Astrocyte (in vitro differentiated cells and primary cell): ENCODE measurements around the gene CLIC6. TPM values are rescaled to one million over a fixed set of nuclear protein-coding genes. Genes with fewer than 3 reads are reported as not detected.
A peak's percentile ranks its signal among the peaks of the same experiment; 100 is the strongest.

Experiments used
- DNase-seq: peaks from one replicate; pipeline ENCODE4 v3.0.0-alpha.2; 2010; ENCODE audit warnings: low read depth
- FAIRE-seq: peaks from 2 replicates; lab custom pipeline; 2011; peaks lifted over from hg19 to GRCh38; lab: Jason Lieb, UNC
- H2AFZ ChIP-seq: 2 replicates; pipeline ENCODE4 v1.6.0; 2012; ENCODE audit warnings: low read depth, low read length, inconsistent platforms
- H3K27ac ChIP-seq: 2 replicates; pipeline ENCODE4 v1.5.1; 2011; ENCODE audit warnings: low read depth, low read length, inconsistent platforms
- H3K27me3 ChIP-seq: 2 replicates; pipeline ENCODE4 v1.6.0; 2011; ENCODE audit warnings: low read length, inconsistent platforms; ENCODE audit not compliant: insufficient read depth
- H3K36me3 ChIP-seq: 2 replicates; pipeline ENCODE4 v1.5.1; 2011; ENCODE audit warnings: low read length, inconsistent platforms; ENCODE audit not compliant: insufficient read depth
- H3K4me1 ChIP-seq: 2 replicates; pipeline ENCODE4 v1.5.1; 2011; ENCODE audit warnings: low read length, inconsistent platforms; ENCODE audit not compliant: insufficient read depth
- H3K4me2 ChIP-seq: 2 replicates; pipeline ENCODE4 v1.6.0; 2012; ENCODE audit warnings: low read length, inconsistent platforms
- H3K4me3 ChIP-seq: 2 replicates; pipeline ENCODE4 v1.5.1; 2011; ENCODE audit warnings: low read depth, mild to moderate bottlenecking, low read length, inconsistent platforms; ENCODE audit not compliant: insufficient read depth
- H3K79me2 ChIP-seq: 2 replicates; pipeline ENCODE4 v1.6.0; 2012; ENCODE audit warnings: mild to moderate bottlenecking, low read length, inconsistent platforms; ENCODE audit not compliant: insufficient read depth
- H3K9ac ChIP-seq: 2 replicates; pipeline ENCODE4 v1.6.0; 2012; ENCODE audit warnings: mild to moderate bottlenecking, low read length, inconsistent platforms
- H3K9me3 ChIP-seq: 2 replicates; pipeline ENCODE4 v1.5.1; 2012; ENCODE audit warnings: low read depth, mild to moderate bottlenecking, low read length, inconsistent platforms; ENCODE audit not compliant: insufficient read depth
- H4K20me1 ChIP-seq: 2 replicates; pipeline ENCODE4 v1.6.0; 2012; ENCODE audit warnings: low read length, inconsistent platforms; ENCODE audit not compliant: insufficient read depth
- H3K27ac Mint-ChIP-seq: one replicate; pipeline ENCODE4 v1.8.0; 2021; ENCODE audit warnings: mild to moderate bottlenecking, mixed read lengths; ENCODE audit not compliant: unreplicated experiment
- H3K27me3 Mint-ChIP-seq: one replicate; pipeline ENCODE4 v1.8.0; 2021; ENCODE audit warnings: low read depth, mixed read lengths; ENCODE audit not compliant: unreplicated experiment
- H3K36me3 Mint-ChIP-seq: one replicate; pipeline ENCODE4 v1.8.0; 2021; ENCODE audit warnings: low read depth, mixed read lengths; ENCODE audit not compliant: unreplicated experiment
- H3K4me1 Mint-ChIP-seq: one replicate; pipeline ENCODE4 v1.8.0; 2021; ENCODE audit warnings: low read depth, mixed read lengths; ENCODE audit not compliant: unreplicated experiment
- H3K4me3 Mint-ChIP-seq: one replicate; pipeline ENCODE4 v1.8.0; 2021; ENCODE audit warnings: mild to moderate bottlenecking, moderate library complexity, mixed read lengths; ENCODE audit not compliant: unreplicated experiment
- H3K9me3 Mint-ChIP-seq: one replicate; pipeline ENCODE4 v1.8.0; 2021; ENCODE audit warnings: mild to moderate bottlenecking, mixed read lengths; ENCODE audit not compliant: unreplicated experiment
- EZH2 ChIP-seq: IDR thresholded peaks from 2 replicates; pipeline ENCODE4 v1.6.1; 2012; ENCODE audit warnings: mild to moderate bottlenecking, low read length, inconsistent platforms; ENCODE audit not compliant: insufficient read depth
- total RNA-seq: library from RNA; stranded (reverse); gene quantifications from 2 replicates; pipeline ENCODE4 v1.2.1, GENCODE V29; 2021
- TF ChIP-seq, protein P1 (sequence below): IDR thresholded peaks from 2 replicates; pipeline ENCODE4 v1.5.1; 2011; ENCODE audit warnings: low read depth, mild to moderate bottlenecking, inconsistent platforms, low read length, moderate library complexity; ENCODE audit not compliant: insufficient read depth

Gene CLIC6
- total RNA-seq, 1 donor from 2014 or later = 0.30 TPM

DNA sequence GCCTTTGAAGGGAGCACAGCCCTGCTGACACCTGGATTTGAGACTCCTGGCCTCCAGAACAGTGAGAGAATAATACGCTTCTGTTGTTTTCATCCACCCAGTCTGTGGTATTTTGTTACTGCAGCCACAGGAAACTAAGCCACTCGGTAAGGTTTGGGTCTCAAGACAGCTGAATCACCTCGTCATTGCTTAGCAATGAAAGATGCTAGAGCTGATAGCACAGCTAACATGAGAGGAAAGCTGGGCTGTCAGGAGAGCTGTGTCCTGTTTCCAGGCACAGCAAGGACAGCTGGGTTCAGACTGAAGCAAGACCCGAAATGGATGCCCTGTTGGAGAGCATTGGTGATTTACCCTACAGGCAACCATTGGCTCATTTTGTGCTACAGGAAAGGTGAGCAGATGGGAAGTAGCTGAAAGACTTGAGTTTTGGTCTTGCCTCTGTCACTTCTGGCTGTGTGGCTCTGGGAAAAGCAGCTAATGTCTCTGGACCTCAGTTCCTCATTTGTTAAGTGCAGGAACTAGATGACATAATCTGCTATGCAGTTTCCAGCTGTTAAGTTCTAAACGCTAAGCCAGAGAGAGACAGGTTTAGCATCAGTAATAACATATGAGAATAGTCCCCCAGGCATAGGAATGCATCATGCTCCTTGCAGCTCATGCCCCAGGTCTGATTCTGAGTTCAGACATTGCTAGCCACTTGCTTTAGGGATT lies 58.0 kb downstream of the CLIC6 start:
- Histone ChIP-seq H3K9me3 (no peaks in the 10 kb centered on the region), H3K36me3 (no peaks in the 10 kb centered on the region), H2AFZ (no peak overlapping the region), H3K4me1 (no peaks in the 10 kb centered on the region), H3K79me2 (no peaks in the 10 kb centered on the region), H3K4me2 (no peak overlapping the region), H3K9ac (no peak overlapping the region), H3K27ac (no peak overlapping the region), H3K27me3 (peaks cover 23% of the 10 kb centered on the region), H4K20me1 (no peaks in the 10 kb centered on the region), H3K4me3 (no peak overlapping the region)
- Mint-ChIP-seq H3K27me3 (peaks cover 15% of the 10 kb centered on the region), H3K36me3 (no peaks in the 10 kb centered on the region), H3K9me3 (no peaks in the 10 kb centered on the region), H3K4me1 (peaks cover 4% of the 10 kb centered on the region), H3K4me3 (no peak overlapping the region), H3K27ac (no peak overlapping the region)
- DNase-seq (peak; percentile 55), FAIRE-seq (no peak)
- TF ChIP-seq, protein P1, sequence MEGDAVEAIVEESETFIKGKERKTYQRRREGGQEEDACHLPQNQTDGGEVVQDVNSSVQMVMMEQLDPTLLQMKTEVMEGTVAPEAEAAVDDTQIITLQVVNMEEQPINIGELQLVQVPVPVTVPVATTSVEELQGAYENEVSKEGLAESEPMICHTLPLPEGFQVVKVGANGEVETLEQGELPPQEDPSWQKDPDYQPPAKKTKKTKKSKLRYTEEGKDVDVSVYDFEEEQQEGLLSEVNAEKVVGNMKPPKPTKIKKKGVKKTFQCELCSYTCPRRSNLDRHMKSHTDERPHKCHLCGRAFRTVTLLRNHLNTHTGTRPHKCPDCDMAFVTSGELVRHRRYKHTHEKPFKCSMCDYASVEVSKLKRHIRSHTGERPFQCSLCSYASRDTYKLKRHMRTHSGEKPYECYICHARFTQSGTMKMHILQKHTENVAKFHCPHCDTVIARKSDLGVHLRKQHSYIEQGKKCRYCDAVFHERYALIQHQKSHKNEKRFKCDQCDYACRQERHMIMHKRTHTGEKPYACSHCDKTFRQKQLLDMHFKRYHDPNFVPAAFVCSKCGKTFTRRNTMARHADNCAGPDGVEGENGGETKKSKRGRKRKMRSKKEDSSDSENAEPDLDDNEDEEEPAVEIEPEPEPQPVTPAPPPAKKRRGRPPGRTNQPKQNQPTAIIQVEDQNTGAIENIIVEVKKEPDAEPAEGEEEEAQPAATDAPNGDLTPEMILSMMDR = no peak
- no peak for TF ChIP-seq EZH2

DNA sequence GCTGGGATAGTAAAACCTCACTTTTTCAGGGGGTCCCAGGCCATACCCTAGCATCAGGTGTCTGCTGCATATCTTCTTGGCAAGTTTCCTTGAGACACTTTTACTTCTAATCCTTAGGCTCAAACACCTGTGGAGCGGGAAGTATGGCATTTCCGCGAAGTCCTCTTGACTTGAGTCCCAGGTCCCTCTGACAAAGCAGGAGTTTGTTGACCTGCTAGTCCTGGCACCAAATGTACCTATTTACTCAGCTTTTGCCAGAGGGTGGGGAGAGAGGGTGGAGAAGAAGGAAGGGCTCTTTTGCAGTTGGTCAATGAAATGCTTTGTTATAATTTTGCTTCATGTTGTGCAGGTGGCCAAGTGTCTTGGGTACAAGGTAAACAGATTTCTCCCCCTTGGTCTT lies 59.7 kb downstream of the CLIC6 start:
- Mint-ChIP-seq H3K27ac (no peak overlapping the region), H3K36me3 (no peaks in the 10 kb centered on the region), H3K4me3 (no peak overlapping the region), H3K9me3 (no peaks in the 10 kb centered on the region), H3K27me3 (peaks cover 19% of the 10 kb centered on the region), H3K4me1 (peaks cover 4% of the 10 kb centered on the region)
- Histone ChIP-seq H3K4me3 (no peak overlapping the region), H3K79me2 (no peaks in the 10 kb centered on the region), H3K27me3 (peaks cover 23% of the 10 kb centered on the region), H3K9me3 (no peaks in the 10 kb centered on the region), H3K9ac (no peak overlapping the region), H3K36me3 (no peaks in the 10 kb centered on the region), H3K4me1 (no peaks in the 10 kb centered on the region), H2AFZ (no peak overlapping the region), H4K20me1 (no peaks in the 10 kb centered on the region), H3K27ac (no peak overlapping the region), H3K4me2 (no peak overlapping the region)
- DNase-seq (no peak), FAIRE-seq (no peak)
- TF ChIP-seq EZH2 = no peak
- TF ChIP-seq, protein P1 = no peak

DNA sequence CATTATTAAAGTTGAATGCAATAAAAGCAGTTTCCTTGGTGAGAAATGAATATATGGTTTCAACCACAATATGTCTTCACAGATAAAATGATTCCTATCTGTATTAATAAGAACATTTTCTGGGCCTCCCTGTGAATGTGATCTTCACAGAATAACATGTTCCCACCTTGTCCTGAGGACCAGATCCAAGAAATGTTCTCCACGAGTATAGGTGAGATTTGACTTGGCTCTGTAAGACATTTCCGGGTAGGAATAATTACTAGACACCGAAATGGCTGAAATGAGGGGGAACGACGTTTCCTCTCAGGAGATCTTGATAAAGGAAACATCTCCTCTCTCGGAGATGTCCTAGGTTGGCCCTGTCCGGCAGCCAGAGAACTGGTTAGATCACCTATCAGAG lies 61.4 kb downstream of the CLIC6 start:
- no peak for FAIRE-seq
- Mint-ChIP-seq H3K4me3 (no peak overlapping the region), H3K36me3 (no peaks in the 10 kb centered on the region), H3K27me3 (peaks cover 14% of the 10 kb centered on the region), H3K9me3 (no peaks in the 10 kb centered on the region), H3K4me1 (peaks cover 5% of the 10 kb centered on the region), H3K27ac (no peak overlapping the region)
- H3K79me2 ChIP-seq = no peaks in the 10 kb centered on the region
- H3K9ac ChIP-seq = no peak overlapping the region
- H3K4me2 ChIP-seq = no peak overlapping the region
- H3K9me3 ChIP-seq = no peaks in the 10 kb centered on the region
- TF ChIP-seq, protein P1 = no peak
- no peak for TF ChIP-seq EZH2
- no peak overlapping the region for H3K27ac ChIP-seq
- DNase-seq = no peak
- no peaks in the 10 kb centered on the region for H4K20me1 ChIP-seq
- peaks cover 16% of the 10 kb centered on the region for H3K27me3 ChIP-seq
- H2AFZ ChIP-seq = no peak overlapping the region
- no peaks in the 10 kb centered on the region for H3K36me3 ChIP-seq
- no peaks in the 10 kb centered on the region for H3K4me1 ChIP-seq
- H3K4me3 ChIP-seq = no peak overlapping the region
